BE2C (cell line): ENCODE measurements around the gene VGF. TPM values are rescaled to one million over a fixed set of nuclear protein-coding genes. Genes with fewer than 3 reads are reported as not detected.

Experiments
- DNase-seq: peaks from one replicate; pipeline ENCODE4 v3.0.0-alpha.2; 2020
- H3K27me3 ChIP-seq: fragments of 250-450 bp; sonication (Bioruptor Pico); 2 replicates; pipeline ENCODE4 v1.5.1; 2020; ENCODE audit warnings: mild to moderate bottlenecking
- H3K36me3 ChIP-seq: fragments of 250-450 bp; sonication (Bioruptor Pico); 2 replicates; pipeline ENCODE4 v1.5.1; 2020; ENCODE audit warnings: mild to moderate bottlenecking
- H3K4me1 ChIP-seq: fragments of 250-450 bp; sonication (Bioruptor Pico); 2 replicates; pipeline ENCODE4 v1.5.1; 2020
- H3K4me3 ChIP-seq: 2 replicates; pipeline ENCODE4 v1.5.1; 2011; ENCODE audit warnings: low read depth, low read length
- H3K9me3 ChIP-seq: fragments of 250-450 bp; sonication (Bioruptor Pico); 2 replicates; pipeline ENCODE4 v1.5.1; 2020
- polyA plus RNA-seq: library from polyadenylated mRNA; unstranded; fragments of >200 nt; gene quantifications from one replicate; pipeline ENCODE4 v1.2.1, GENCODE V29; 2012; ENCODE audit warnings: low read depth, missing spikeins; ENCODE audit not compliant: insufficient read length, insufficient read depth
- TF ChIP-seq, protein P1 (sequence below): IDR thresholded peaks from 2 replicates; pipeline ENCODE4 v1.5.1; 2012; ENCODE audit warnings: mild to moderate bottlenecking, low read depth, low read length

The VGF gene
- polyA plus RNA-seq: 1,310 TPM

DNA sequence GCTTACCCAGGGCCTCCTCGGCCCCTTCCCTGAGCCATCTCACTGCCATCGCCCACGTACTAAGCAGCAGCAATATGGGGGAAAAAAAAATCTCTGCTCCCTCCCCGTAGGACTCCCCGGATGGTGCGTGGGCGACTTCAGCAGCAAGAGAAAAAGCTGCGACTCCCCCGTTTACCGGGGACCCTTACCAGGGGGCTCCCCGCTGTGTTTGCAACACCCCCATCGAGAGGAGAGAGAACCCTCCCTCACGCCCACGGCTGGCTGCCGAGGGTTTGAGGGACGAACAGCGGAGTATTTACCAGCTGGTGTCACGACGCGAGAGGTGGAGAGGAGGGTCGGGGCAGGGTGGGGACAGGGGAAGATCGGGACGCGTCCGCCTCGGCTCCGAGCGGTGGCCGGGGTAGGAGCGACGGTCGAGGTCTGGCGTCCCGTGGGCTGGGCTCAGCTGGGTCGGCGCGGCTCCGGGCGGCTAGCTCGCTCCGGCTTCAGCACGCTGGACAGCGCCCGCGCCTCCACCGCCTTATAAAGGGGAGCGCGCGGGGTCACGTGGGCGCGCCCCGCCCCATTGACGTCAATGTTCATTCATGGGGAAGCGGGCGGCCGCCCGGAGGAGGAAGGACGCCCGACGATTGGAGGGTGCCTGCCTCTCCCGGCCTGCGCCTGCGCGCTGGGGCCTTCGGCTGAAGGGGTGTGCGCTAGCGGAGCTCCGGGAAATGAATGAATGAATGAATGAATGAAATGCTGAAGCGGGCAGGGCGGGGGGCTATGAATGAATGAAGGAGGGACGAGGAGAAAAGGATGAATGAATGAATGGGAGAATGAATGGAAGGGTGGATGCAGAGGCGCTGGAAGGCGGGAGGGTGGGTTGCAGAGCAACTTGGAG, at the start of gene VGF:
TSS of gene VGF (minus strand) at position 495 of the 883 bp plus-strand sequence. CDS start 726 bp downstream, outside the sequence.
- no peaks in the 10 kb centered on the region for H3K9me3 ChIP-seq
- peak within 1 kb of the TSS; percentile 97 for H3K4me3 ChIP-seq
- TF ChIP-seq, protein P1, sequence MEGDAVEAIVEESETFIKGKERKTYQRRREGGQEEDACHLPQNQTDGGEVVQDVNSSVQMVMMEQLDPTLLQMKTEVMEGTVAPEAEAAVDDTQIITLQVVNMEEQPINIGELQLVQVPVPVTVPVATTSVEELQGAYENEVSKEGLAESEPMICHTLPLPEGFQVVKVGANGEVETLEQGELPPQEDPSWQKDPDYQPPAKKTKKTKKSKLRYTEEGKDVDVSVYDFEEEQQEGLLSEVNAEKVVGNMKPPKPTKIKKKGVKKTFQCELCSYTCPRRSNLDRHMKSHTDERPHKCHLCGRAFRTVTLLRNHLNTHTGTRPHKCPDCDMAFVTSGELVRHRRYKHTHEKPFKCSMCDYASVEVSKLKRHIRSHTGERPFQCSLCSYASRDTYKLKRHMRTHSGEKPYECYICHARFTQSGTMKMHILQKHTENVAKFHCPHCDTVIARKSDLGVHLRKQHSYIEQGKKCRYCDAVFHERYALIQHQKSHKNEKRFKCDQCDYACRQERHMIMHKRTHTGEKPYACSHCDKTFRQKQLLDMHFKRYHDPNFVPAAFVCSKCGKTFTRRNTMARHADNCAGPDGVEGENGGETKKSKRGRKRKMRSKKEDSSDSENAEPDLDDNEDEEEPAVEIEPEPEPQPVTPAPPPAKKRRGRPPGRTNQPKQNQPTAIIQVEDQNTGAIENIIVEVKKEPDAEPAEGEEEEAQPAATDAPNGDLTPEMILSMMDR: no peak
- peaks cover 7% of the 10 kb centered on the region for H3K27me3 ChIP-seq
- H3K4me1 ChIP-seq: peaks cover 17% of the 10 kb centered on the region
- DNase-seq: peak; percentile 98
- H3K36me3 ChIP-seq: peaks cover 8% of the 10 kb centered on the region

DNA sequence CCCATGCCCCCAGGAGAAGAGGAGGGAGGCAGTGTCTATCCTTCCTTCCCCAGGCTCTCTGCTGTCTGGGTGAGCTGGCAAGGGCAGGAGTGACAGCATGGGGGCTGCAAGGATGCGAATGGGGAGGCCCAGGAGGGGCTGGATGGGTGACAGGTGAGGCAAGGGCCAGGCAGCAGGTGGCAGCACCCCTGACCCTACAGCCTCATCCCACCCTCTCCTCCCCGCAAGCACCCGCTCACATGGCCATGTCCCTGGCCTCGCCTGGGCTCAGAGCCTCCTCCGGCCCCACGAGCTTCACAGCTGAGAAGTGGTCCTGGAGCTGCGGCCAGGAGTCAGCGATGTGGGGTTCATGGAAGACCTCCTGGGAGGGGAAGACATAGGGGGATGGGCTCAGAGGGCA, 46.6 kb upstream of the VGF start:
- peaks cover 3% of the 10 kb centered on the region; the same call in 1 of the 2 replicates for H3K4me1 ChIP-seq
- peaks cover 21% of the 10 kb centered on the region for H3K36me3 ChIP-seq
- TF ChIP-seq, protein P1: no peak
- no peaks in the 10 kb centered on the region for H3K9me3 ChIP-seq
- DNase-seq: no peak
- H3K27me3 ChIP-seq: no peaks in the 10 kb centered on the region
- H3K4me3 ChIP-seq: no peak overlapping the region

DNA sequence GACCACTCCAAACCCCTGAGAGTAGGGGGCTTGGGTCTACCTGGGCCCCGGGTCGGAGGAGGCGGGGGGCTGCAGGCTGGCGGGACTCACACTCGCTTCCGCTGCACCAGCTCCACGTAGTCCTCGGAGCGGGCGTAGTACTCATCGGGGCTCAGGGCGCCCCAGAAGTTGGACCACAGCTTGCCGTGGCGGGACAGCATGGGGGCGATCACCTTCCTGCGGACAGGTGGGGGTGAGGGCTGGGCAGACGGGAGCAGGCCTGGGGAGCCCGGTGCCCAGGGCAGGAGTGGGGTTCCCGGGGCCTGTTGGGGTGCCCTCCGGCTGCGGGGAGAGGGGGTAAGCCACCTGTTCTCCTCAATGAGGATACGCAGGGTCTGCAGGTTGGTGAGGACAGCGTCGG, 46.1 kb upstream of the VGF start:
- TF ChIP-seq, protein P1: no peak
- no peak for DNase-seq
- H3K27me3 ChIP-seq: no peaks in the 10 kb centered on the region
- H3K36me3 ChIP-seq: peaks cover 22% of the 10 kb centered on the region
- H3K4me3 ChIP-seq: no peak overlapping the region
- H3K4me1 ChIP-seq: peaks cover 3% of the 10 kb centered on the region; the same call in 1 of the 2 replicates
- H3K9me3 ChIP-seq: no peaks in the 10 kb centered on the region

DNA sequence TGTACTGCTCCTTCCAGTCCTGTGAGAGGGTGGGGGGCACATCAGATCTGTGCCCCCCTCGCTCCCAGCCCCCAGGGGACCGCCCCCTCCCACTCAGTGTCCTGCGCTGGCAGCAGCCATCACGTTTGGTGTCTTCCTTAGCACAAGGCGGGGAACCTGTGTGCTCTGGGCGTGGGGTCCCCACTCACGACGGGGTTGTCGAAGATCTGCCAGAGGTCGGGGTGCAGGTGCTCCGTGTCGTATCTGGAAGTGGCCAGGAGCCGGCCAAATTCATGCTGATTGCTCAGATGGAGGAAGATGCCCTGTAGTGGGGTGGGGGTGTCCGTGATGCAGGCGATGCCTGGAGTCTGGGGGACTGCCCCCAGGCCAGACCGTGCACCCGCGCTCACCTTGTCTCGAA, 44.8 kb upstream of the VGF start:
- DNase-seq: no peak
- H3K36me3 ChIP-seq: peaks cover 26% of the 10 kb centered on the region
- no peaks in the 10 kb centered on the region for H3K27me3 ChIP-seq
- peaks cover 3% of the 10 kb centered on the region; the same call in 1 of the 2 replicates for H3K4me1 ChIP-seq
- no peaks in the 10 kb centered on the region for H3K9me3 ChIP-seq
- no peak overlapping the region for H3K4me3 ChIP-seq
- TF ChIP-seq, protein P1: no peak

DNA sequence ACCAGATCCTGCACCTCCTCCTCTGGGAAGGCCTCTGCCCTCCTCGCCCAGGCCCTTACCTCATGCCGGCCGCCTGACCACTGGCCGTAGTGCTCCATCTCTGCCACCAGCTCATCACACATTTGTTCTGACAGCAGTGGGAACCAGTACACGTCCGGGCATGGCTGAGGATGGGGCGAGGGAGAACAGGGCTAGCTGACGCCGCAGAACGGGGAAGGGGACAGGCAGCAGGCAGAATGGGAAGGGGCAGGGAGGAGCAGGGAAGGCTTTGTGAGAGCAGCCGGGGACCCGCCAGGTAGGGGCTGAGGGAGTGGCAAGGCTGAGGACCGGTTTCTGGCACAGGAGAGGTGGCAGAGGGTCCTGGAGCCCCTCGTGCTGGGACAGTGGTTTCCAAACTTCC, 43.4 kb upstream of the VGF start:
- peaks cover 18% of the 10 kb centered on the region for H3K36me3 ChIP-seq
- TF ChIP-seq, protein P1: no peak
- H3K9me3 ChIP-seq: no peaks in the 10 kb centered on the region
- H3K27me3 ChIP-seq: no peaks in the 10 kb centered on the region
- no peak overlapping the region for H3K4me3 ChIP-seq
- H3K4me1 ChIP-seq: no peaks in the 10 kb centered on the region
- no peak for DNase-seq

DNA sequence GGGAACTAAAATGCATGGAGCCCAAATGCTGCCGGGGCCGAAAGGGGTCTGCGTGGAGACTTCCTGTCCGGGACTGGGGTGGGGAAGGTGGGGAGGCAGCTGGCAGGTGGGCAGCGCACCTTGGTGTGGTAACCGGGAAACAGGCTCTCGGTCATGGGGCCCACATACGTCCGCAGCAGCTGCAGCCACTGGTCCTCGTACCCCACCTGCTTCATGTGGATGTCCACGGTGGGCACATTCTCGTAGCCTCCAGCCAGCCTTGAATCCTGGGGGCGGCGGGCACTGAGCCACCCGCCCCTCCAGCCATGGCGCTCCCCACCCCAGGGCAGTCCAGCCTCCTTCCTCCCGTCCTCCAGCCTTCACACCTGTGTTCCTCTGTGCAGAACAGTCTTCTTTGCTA, 42.1 kb upstream of the VGF start:
- Histone ChIP-seq H3K9me3 (no peaks in the 10 kb centered on the region), H3K4me3 (no peak overlapping the region), H3K4me1 (no peaks in the 10 kb centered on the region), H3K36me3 (peaks cover 15% of the 10 kb centered on the region), H3K27me3 (no peaks in the 10 kb centered on the region)
- no peak for DNase-seq
- TF ChIP-seq, protein P1: no peak
